Epithelial cell of umbilical artery (primary cell): ENCODE measurements around the gene SNCA. TPM values are rescaled to one million over a fixed set of nuclear protein-coding genes. Genes with fewer than 3 reads are reported as not detected.

Experiments used
- total RNA-seq: library from RNA; depleted of rRNA; stranded (reverse); fragments of >200 nt; gene quantifications from 2 replicates; pipeline ENCODE4 v1.2.3, GENCODE V29; 2014

Gene SNCA
- total RNA-seq: 160 and 208 TPM in 2 replicates

DNA sequence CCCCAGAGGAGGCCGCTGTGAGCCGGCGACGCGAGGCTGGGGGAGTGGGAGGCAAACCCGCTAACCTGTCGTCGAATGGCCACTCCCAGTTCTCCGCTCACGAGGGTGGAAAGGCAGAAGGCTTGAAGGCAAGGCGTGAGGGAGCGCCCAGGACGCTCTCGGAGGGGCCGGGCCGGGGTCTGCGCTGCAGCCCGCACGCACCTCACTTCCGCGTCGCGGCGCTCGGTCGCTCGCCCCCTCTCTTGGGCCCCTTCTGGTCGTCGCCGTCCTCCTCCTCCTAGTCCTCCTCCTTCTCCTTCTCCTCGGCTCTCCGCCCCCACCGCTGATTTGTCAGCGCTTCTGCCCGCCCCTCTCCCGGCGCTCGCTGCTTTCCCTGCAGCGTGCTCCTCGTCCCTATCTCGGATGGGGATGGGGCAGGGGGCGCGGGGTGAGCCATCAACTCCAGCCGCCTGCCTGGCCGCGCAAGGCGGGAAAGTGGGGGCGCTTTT, at the start of gene SNCA:
Gene SNCA, minus strand, starts transcription at position 265 of the 488 bp plus-strand sequence. CDS start 1,494 bp downstream, outside the sequence.

Other genes with a start within 250 kb of the SNCA start
- 741 and 818 TPM in 2 replicates for gene MMRN1, start 57.7 kb upstream of the SNCA start, total RNA-seq